Body of pancreas (tissue), 4 donors: ENCODE measurements around the gene ELAVL2. TPM values are rescaled to one million over a fixed set of nuclear protein-coding genes. Genes with fewer than 3 reads are reported as not detected.
"Not testable (repeated sequence)": the region's sequence is repeated elsewhere in the genome, so short reads cannot be mapped to it uniquely, and the experiment has no call there.

Experiments used
- ATAC-seq: fragments of 150-250 bp; one replicate; pipeline ENCODE4 v1.9.1; 2016
- DNase-seq, 4 donors: peaks; one replicate each; pipeline ENCODE4 v3.0.0-alpha.2; 2019
- H3K27ac ChIP-seq, 4 donors: fragments of 200-600 bp; sonication (generic); 1 replicate in 3 of 4; 2 replicates in 1 of 4; pipeline versions ENCODE4 v1.5.1 to v1.6.1; 2016 to 2019; ENCODE audit warnings: mild to moderate bottlenecking in 1 of 4, mixed read lengths in 1 of 4, moderate library complexity in 1 of 4
- H3K27me3 ChIP-seq, 2 donors: fragments of 200-600 bp; sonication (generic); one replicate each; pipeline ENCODE4 v1.6.0; 2016; ENCODE audit warnings: mild to moderate bottlenecking in 1 of 2
- H3K36me3 ChIP-seq, 2 donors: fragments of 200-600 bp; sonication (generic); replicated peaks in 1 of 2; 2 replicates each; pipeline ENCODE4 v1.5.1; 2016; ENCODE audit warnings: low read depth in 2 of 2; ENCODE audit not compliant: insufficient read depth in 1 of 2
- H3K4me1 ChIP-seq: fragments of 200-600 bp; sonication (generic); one replicate; pipeline ENCODE4 v1.6.0; 2016
- H3K4me3 ChIP-seq, 2 donors: fragments of 200-600 bp; sonication (generic); 1 replicate in 1 of 2; 2 replicates in 1 of 2; pipeline ENCODE4 v1.5.1; 2016 to 2019
- H3K9me3 ChIP-seq, 3 donors: fragments of 200-600 bp; sonication (generic); 1 replicate in 2 of 3; 2 replicates in 1 of 3; pipeline ENCODE4 v1.5.1; 2016
- POLR2A ChIP-seq, 3 donors: fragments of 450-650 bp; IDR thresholded peaks; one replicate each; pipeline ENCODE4 v1.6.1; 2016; ENCODE audit warnings: antibody characterized with exemption in 3 of 3, mild to moderate bottlenecking in 2 of 3
- WGBS, 2 donors: methylation state at CpG; one replicate each; pipeline ENCODE4 v1.1.5; 2017; 5-methylcytosine and 5-hydroxymethylcytosine counted together
- intact Hi-C: fragments of 100-400 bp; cut with DNase I; formaldehyde crosslinking; loops from one replicate; pipeline ENCODE4 v1.15.1; 2023
- total RNA-seq, 2 donors: library from RNA; depleted of rRNA; stranded (reverse); fragments of >200 nt; gene quantifications; one replicate each; pipeline ENCODE4 v1.1.0, GENCODE V29; 2016
- TF ChIP-seq, protein P1 (sequence below), 7 experiments: fragments of 450-650 bp in 4 of 7; fragments of 200-600 bp in 3 of 7; sonication (generic) in 3 of 7; IDR thresholded peaks; one replicate each; pipeline ENCODE4 v1.5.1; 2016 to 2019; ENCODE audit warnings: antibody characterized with exemption in 7 of 7

The ELAVL2 gene
- total RNA-seq, 2 donors from 2014 or later = not detected

DNA sequence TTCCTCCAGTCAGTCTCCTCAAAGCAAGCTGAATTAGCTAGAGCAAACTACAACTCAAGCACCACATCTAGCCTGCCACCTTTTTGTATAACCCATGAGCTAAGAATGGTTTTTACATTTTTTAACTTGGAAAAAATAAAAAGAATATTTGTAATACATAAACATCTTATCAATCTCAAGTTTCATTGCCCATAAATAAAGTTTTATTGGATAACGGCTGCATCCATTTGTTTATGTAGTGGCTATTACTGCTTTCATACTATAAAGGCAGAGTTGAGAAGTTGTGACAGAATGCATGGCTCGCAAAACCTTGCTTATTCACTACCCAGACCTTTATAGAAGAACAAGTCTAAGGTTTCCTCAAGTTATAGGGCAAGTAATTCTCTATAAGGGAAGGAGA lies 95.7 kb downstream of the ELAVL2 start:
- TF ChIP-seq, protein P1, sequence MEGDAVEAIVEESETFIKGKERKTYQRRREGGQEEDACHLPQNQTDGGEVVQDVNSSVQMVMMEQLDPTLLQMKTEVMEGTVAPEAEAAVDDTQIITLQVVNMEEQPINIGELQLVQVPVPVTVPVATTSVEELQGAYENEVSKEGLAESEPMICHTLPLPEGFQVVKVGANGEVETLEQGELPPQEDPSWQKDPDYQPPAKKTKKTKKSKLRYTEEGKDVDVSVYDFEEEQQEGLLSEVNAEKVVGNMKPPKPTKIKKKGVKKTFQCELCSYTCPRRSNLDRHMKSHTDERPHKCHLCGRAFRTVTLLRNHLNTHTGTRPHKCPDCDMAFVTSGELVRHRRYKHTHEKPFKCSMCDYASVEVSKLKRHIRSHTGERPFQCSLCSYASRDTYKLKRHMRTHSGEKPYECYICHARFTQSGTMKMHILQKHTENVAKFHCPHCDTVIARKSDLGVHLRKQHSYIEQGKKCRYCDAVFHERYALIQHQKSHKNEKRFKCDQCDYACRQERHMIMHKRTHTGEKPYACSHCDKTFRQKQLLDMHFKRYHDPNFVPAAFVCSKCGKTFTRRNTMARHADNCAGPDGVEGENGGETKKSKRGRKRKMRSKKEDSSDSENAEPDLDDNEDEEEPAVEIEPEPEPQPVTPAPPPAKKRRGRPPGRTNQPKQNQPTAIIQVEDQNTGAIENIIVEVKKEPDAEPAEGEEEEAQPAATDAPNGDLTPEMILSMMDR (IDR thresholded peaks at IDR 0.05) = no peak
- TF ChIP-seq POLR2A (IDR thresholded peaks at IDR 0.05) = no peak
- H3K4me3 ChIP-seq = no peak overlapping the region
- WGBS, 2 donors = 64 to 71% methylated on average over 2 of the region's 2 CpGs
- ATAC-seq = no peak
- no peak for DNase-seq
- H3K4me1 ChIP-seq = no peaks in the 10 kb centered on the region
- H3K27ac ChIP-seq = no peak overlapping the region
- intact Hi-C loops = no loop called here
- H3K9me3 ChIP-seq = no peaks in the 10 kb centered on the region
- no peaks in the 10 kb centered on the region for H3K27me3 ChIP-seq
- H3K36me3 ChIP-seq = no peaks in the 10 kb centered on the region

DNA sequence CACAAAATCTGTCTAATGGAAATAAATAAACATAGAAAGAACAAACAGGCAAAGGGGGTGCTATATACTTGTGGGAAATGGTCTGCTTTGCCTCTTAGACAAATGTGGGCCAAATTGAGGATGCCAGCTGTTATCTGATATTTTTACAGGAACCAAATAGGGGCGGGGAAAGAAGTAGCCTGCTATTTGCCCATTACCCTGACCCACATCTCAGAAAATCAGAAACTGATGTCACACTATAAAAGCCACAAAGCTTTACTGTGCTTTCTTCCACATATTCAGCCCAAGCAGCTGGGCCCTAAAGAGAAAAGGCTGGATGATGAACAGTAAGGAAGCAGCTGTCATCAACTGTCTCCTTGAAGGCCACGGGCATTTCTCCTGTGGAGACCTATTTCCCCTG lies 97.3 kb downstream of the ELAVL2 start:
- intact Hi-C loops = no loop called here
- no peak overlapping the region for H3K4me3 ChIP-seq
- no peaks in the 10 kb centered on the region for H3K4me1 ChIP-seq
- H3K36me3 ChIP-seq = no peaks in the 10 kb centered on the region
- no peak overlapping the region for H3K27ac ChIP-seq
- H3K27me3 ChIP-seq = no peaks in the 10 kb centered on the region
- TF ChIP-seq, protein P1 (IDR thresholded peaks at IDR 0.05) = no peak
- no peak for TF ChIP-seq POLR2A (IDR thresholded peaks at IDR 0.05)
- DNase-seq = no peak
- no peak for ATAC-seq
- no peaks in the 10 kb centered on the region for H3K9me3 ChIP-seq
- 62 to 69% methylated on average over 2 of the region's 2 CpGs for WGBS, 2 donors

DNA sequence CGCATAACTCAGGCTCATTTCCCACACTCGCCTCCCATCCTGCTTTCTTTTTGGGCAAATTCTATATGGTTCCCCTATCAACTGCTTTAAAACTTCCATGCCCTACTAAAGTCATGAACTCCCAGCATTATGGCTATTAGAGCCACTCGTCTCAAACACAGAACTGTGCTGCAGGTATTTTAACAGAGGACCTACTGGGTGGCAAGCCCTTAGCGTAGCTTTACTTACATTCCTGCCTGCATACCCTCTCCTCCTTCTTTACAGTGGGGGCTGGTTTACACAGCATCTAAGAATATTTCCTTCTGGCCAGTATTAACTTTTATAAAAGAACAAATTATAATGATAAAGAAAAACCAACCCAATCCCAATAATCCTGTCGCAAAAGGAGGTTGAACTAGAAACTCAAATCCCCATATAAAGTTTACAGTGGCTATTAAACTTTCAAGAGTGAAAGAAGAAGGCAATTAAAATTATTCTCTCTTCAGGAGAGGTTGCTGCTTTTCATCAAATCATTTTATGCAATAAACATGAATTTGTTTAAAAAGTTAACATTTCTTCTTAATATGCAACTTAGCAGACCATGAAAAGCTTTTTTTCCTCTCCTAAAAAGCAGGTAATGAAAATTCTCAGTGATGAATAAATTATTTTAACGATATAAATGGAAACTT lies 100.6 kb downstream of the ELAVL2 start:
- Histone ChIP-seq H3K36me3 (no peaks in the 10 kb centered on the region), H3K4me1 (no peaks in the 10 kb centered on the region), H3K4me3 (no peak overlapping the region), H3K27me3 (no peaks in the 10 kb centered on the region), H3K9me3 (no peaks in the 10 kb centered on the region), H3K27ac (no peak overlapping the region)
- ATAC-seq (no peak), DNase-seq (no peak)
- no peak for TF ChIP-seq POLR2A (IDR thresholded peaks at IDR 0.05)
- TF ChIP-seq, protein P1 (IDR thresholded peaks at IDR 0.05) = no peak
- WGBS, 2 donors = 62 to 67% methylated on average over 6 of the region's 6 CpGs
- intact Hi-C loops = no loop called here

DNA sequence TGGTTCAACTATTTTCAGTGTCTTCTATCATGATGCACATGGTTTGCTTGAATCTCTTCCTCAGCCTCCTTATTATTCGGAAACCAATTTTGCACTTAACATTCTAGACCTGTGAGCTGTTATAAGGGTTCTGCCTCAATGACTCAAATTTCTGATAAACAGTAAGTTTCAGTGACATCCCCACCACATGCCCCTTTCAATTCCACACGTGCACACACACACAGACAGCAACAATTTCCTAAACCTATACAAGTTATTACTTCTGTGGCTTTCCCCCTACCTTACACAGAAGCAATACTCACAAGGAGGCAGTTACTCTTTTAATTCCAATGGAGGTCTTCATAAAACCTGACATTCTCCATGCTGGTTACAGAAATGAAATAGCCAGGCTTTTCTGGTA lies 102.4 kb downstream of the ELAVL2 start:
- Histone ChIP-seq H3K4me1 (no peaks in the 10 kb centered on the region), H3K9me3 (no peaks in the 10 kb centered on the region), H3K27me3 (no peaks in the 10 kb centered on the region), H3K4me3 (no peak overlapping the region), H3K27ac (no peak overlapping the region), H3K36me3 (no peaks in the 10 kb centered on the region)
- TF ChIP-seq POLR2A (IDR thresholded peaks at IDR 0.05) = no peak
- TF ChIP-seq, protein P1 (IDR thresholded peaks at IDR 0.05) = no peak
- WGBS, 2 donors = 71 to 72% methylated on average over 2 of the region's 2 CpGs
- DNase-seq = no peak
- intact Hi-C loops = no loop called here
- no peak for ATAC-seq

DNA sequence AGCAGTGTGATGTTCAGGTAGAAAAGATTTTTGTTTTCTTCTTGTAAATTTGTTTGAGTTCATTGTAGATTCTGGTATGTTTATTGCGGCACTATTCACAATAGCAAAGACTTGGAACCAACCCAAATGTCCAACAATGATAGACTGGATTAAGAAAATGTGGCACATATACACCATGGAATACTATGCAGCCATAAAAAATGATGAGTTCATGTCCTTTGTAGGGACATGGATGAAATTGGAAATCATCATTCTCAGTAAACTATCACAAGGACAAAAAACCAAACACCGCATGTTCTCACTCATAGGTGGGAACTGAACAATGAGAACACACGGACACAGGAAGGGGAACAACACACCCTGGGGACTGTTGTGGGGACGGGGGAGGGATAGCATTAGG lies 103.0 kb downstream of the ELAVL2 start:
- H3K27ac ChIP-seq, H3K4me1 ChIP-seq, H3K36me3 ChIP-seq, intact Hi-C loops, H3K27me3 ChIP-seq, H3K9me3 ChIP-seq, DNase-seq, H3K4me3 ChIP-seq, ATAC-seq: not testable (repeated sequence)
- 50 to 74% methylated on average over 3 to 4 of the region's 4 CpGs for WGBS, 2 donors
